Activated CD8-positive, alpha-beta T cell treated with anti-CD3 and anti-CD28 coated beads, Interleukin-2, amount 10 ng/mL, durations not matched to agents 7 days and 5 days (primary cell): ENCODE measurements around the gene ZC3H7B. TPM values are rescaled to one million over a fixed set of nuclear protein-coding genes. Genes with fewer than 3 reads are reported as not detected.
A peak's percentile ranks its signal among the peaks of the same experiment; 100 is the strongest.
"Not testable (repeated sequence)": the region's sequence is repeated elsewhere in the genome, so short reads cannot be mapped to it uniquely, and the experiment has no call there.

Experiments used
- ATAC-seq: fragments of 150-1000 bp; cut with Tn5 transposase; one replicate; pipeline ENCODE4 v1.10.0; 2021; ENCODE audit warnings: moderate library complexity
- CTCF ChIA-PET: fragments of 350-600 bp; sonication (Branson Sonifier 250); formaldehyde crosslinking; loops from one replicate; lab custom pipeline; 2021; ENCODE audit warnings: antibody characterized with exemption; lab: Charles Lee
- POLR2A ChIA-PET: fragments of 350-600 bp; sonication (Branson Sonifier 250); formaldehyde crosslinking; loops from one replicate; lab custom pipeline; 2021; ENCODE audit warnings: antibody characterized with exemption; lab: Charles Lee
- DNase-seq: peaks from one replicate; pipeline ENCODE4 v3.0.0-alpha.2; 2020
- H3K27ac Mint-ChIP-seq: one replicate; pipeline ENCODE4 v1.8.0; 2021; ENCODE audit warnings: mild to moderate bottlenecking, mixed read lengths
- H3K27me3 Mint-ChIP-seq: one replicate; pipeline ENCODE4 v1.8.0; 2021; ENCODE audit warnings: low read depth, mixed read lengths
- H3K36me3 Mint-ChIP-seq: one replicate; pipeline ENCODE4 v1.8.0; 2021; ENCODE audit warnings: low read depth, mixed read lengths
- H3K4me1 Mint-ChIP-seq: one replicate; pipeline ENCODE4 v1.8.0; 2021; ENCODE audit warnings: low read depth, mixed read lengths
- H3K4me3 Mint-ChIP-seq: one replicate; pipeline ENCODE4 v1.8.0; 2021; ENCODE audit warnings: mild to moderate bottlenecking, mixed read lengths
- H3K9me3 Mint-ChIP-seq: one replicate; pipeline ENCODE4 v1.8.0; 2022; ENCODE audit warnings: mixed read lengths; ENCODE audit not compliant: insufficient read depth
- total RNA-seq, 2 experiments: library from RNA; stranded (reverse); gene quantifications; one replicate each; pipeline ENCODE4 v1.2.3, GENCODE V29; 2021

ZC3H7B gene
- total RNA-seq, 2 experiments from 2014 or later: 48.4 to 50.8 TPM

GRCh38 chr22:41395531-41396240, 94.4 kb downstream of the ZC3H7B start:
- DNase-seq: no peak
- peaks cover 5% of the 10 kb centered on the region for H3K4me1 Mint-ChIP-seq
- H3K27me3 Mint-ChIP-seq: no peaks in the 10 kb centered on the region
- ATAC-seq: no peak
- H3K27ac Mint-ChIP-seq: no peak overlapping the region
- H3K36me3 Mint-ChIP-seq: no peaks in the 10 kb centered on the region
- H3K4me3 Mint-ChIP-seq: no peak overlapping the region
- no peaks in the 10 kb centered on the region for H3K9me3 Mint-ChIP-seq
- ChIA-PET POLR2A (no interaction called here), CTCF (interaction anchor here (1.7 kb wide), 1 partner anchor 8 kb away, joined by 6 read pairs; no protein-coding TSS in a partner anchor)

GRCh38 chr22:41397143-41397811, 96.0 kb downstream of the ZC3H7B start:
- no peaks in the 10 kb centered on the region for H3K36me3 Mint-ChIP-seq
- ATAC-seq: no peak
- peaks cover 5% of the 10 kb centered on the region for H3K4me1 Mint-ChIP-seq
- H3K4me3 Mint-ChIP-seq: no peak overlapping the region
- H3K27me3 Mint-ChIP-seq: no peaks in the 10 kb centered on the region
- no peak for DNase-seq
- H3K9me3 Mint-ChIP-seq: no peaks in the 10 kb centered on the region
- ChIA-PET CTCF (interaction anchor here (10.1 kb wide), 1 partner anchor 129 kb away, joined by 129 read pairs; no protein-coding TSS in a partner anchor), POLR2A (no interaction called here)
- H3K27ac Mint-ChIP-seq: no peak overlapping the region

DNA sequence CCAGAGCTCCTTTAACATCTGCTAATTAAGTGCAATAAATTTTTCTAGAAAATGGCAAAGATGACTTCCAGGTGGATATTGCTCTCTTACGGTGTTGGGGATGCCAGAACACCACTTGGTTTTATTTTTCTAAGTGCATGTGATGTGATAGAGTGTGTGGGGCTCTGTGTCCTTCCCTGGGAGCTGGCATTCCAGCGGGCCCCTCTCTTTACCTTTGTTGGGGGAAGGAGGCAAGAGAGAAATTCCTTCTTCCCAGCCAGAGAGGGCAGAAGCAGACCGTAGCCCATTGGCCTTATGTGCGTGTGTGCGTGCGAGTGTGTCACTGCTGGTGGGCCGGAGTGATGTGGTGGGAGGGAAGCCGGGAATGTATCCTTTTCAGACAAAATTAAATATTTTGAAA, 97.6 kb downstream of the ZC3H7B start:
- CTCF ChIA-PET: interaction anchor here (10.1 kb wide), 1 partner anchor 127 kb away, joined by 129 read pairs; no protein-coding TSS in a partner anchor
- no peaks in the 10 kb centered on the region for H3K27me3 Mint-ChIP-seq
- H3K27ac Mint-ChIP-seq: no peak overlapping the region
- DNase-seq (no peak), ATAC-seq (no peak)
- no peaks in the 10 kb centered on the region for H3K36me3 Mint-ChIP-seq
- H3K4me3 Mint-ChIP-seq: no peak overlapping the region
- POLR2A ChIA-PET: no interaction called here
- H3K4me1 Mint-ChIP-seq: peaks cover 9% of the 10 kb centered on the region
- H3K9me3 Mint-ChIP-seq: no peaks in the 10 kb centered on the region

DNA sequence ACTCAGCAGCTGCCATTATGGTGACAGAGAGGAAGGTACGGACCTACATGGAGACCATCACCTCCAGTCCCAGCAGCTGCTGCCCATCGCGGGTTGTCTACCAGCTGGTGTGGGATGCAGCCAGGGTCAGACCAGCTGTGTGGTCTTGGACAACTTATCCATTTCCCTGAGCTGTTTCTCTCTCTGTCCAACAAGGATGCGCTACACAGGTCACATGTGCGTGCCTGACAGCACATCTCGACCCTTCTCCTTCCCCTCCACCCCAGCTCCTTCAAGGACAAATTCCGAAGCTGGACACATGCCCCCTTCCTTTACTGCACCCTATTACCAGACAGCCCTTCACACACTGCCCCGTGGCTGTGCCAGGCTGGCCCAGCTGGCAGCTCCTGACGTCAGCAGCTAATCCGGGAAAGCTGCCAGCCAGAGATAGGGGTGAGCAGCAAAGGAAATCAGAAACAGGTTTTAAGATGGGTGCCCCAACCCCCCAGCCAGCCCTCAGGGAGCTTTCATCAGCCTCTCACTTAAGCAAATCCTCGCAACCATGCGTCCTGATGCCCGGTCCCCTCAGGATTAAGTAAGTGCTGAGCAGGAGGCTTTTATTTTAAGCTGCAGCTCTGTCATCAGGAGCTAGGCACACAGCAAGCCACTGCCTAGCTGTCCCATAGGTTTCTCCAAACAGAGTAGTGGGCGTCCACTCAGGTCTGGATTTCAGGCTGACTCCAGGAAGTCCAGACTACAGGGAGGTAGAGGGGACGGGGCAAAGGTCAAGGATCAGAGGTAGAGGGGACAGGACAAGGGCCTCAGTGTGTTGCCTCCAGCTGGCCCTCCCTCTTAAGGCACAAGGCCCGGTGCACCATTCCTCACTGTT, 100.7 kb downstream of the ZC3H7B start:
- ATAC-seq (no peak), DNase-seq (no peak)
- Mint-ChIP-seq H3K27me3 (no peaks in the 10 kb centered on the region), H3K4me3 (no peak overlapping the region), H3K36me3 (no peaks in the 10 kb centered on the region), H3K9me3 (no peaks in the 10 kb centered on the region), H3K27ac (no peak overlapping the region), H3K4me1 (peaks cover 19% of the 10 kb centered on the region)
- ChIA-PET CTCF (interaction anchor here (1.0 to 10.1 kb wide), 8 partner anchors 43 to 131 kb away, joined by 4 to 129 read pairs (median 10); partner anchors contain the start of genes ACO2 and PHF5A), POLR2A (interaction anchor here (1.4 to 2.8 kb wide), 2 partner anchors 67 to 116 kb away, joined by 3 to 9 read pairs; partner anchors contain the start of genes ACO2 and PHF5A)

GRCh38 chr22:41402851-41403250, 101.5 kb downstream of the ZC3H7B start:
- not testable (repeated sequence) for ATAC-seq, H3K27me3 Mint-ChIP-seq, H3K4me3 Mint-ChIP-seq, H3K36me3 Mint-ChIP-seq, H3K27ac Mint-ChIP-seq, H3K9me3 Mint-ChIP-seq, DNase-seq
- CTCF ChIA-PET: interaction anchor here (1.1 to 10.1 kb wide), 14 partner anchors 10 to 130 kb away, joined by 3 to 129 read pairs (median 10); partner anchors contain the start of genes ACO2 and PHF5A
- POLR2A ChIA-PET: interaction anchor here (1.0 to 2.8 kb wide), 4 partner anchors 43 to 116 kb away, joined by 3 to 15 read pairs (median 6); partner anchors contain the start of genes ACO2, PHF5A and TOB2
- peaks cover 19% of the 10 kb centered on the region for H3K4me1 Mint-ChIP-seq

GRCh38 chr22:41403532-41404318, 102.4 kb downstream of the ZC3H7B start:
- peak overlapping the region; percentile 35 for H3K27ac Mint-ChIP-seq
- H3K4me1 Mint-ChIP-seq: peaks cover 15% of the 10 kb centered on the region
- ATAC-seq (peak; percentile 99), DNase-seq (peak; percentile 91)
- H3K4me3 Mint-ChIP-seq: no peak overlapping the region
- no peaks in the 10 kb centered on the region for H3K9me3 Mint-ChIP-seq
- ChIA-PET POLR2A (interaction anchor here (0.6 to 2.8 kb wide), 10 partner anchors 22 to 414 kb away, joined by 3 to 15 read pairs (median 3); partner anchors contain the start of genes ACO2, PHF5A, RANGAP1 and TEF), CTCF (interaction anchor here (0.6 to 10.1 kb wide), 46 partner anchors 9 to 481 kb away, joined by 3 to 129 read pairs (median 4); partner anchors contain the start of genes ACO2, PHF5A, PMM1 and POLR3H)
- H3K36me3 Mint-ChIP-seq: no peaks in the 10 kb centered on the region
- no peaks in the 10 kb centered on the region for H3K27me3 Mint-ChIP-seq

- Mint-ChIP-seq H3K27ac (peak overlapping the region; percentile 61), H3K4me1 (peaks cover 18% of the 10 kb centered on the region), H3K4me3 (no peak overlapping the region), H3K36me3 (no peaks in the 10 kb centered on the region), H3K9me3 (no peaks in the 10 kb centered on the region), H3K27me3 (no peaks in the 10 kb centered on the region)
- no peak for ATAC-seq
- ChIA-PET CTCF (interaction anchor here (2.3 to 10.1 kb wide), 4 partner anchors 40 to 120 kb away, joined by 25 to 129 read pairs (median 49); partner anchors contain the start of gene TOB2), POLR2A (interaction anchor here (0.6 kb wide), 1 partner anchor 42 kb away, joined by 3 read pairs; no protein-coding TSS in a partner anchor)
- no peak for DNase-seq
Observed at GRCh38 chr22:41405588-41405987, 104.3 kb downstream of the ZC3H7B start.

DNA sequence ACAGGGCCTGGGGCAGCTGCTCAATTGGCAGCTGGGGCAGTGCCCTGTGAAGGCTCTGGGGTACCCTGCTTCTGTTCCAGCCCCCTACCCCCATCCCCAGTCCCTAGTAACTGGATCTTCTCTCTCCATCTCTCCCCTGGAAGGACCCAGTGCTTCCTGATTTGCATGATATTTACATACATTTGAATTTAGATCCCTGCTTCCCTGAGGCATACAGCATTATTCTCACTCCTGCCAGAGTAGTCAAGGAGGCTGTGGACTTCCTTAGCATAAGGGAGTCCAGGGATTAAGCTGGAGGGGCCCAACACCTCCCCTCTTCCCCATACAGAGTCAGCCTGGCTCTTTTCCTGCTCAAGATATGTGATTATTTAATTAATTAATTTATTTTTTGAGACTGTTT, 105.1 kb downstream of the ZC3H7B start:
- no peaks in the 10 kb centered on the region for H3K9me3 Mint-ChIP-seq
- H3K4me1 Mint-ChIP-seq: peaks cover 23% of the 10 kb centered on the region
- no peak for DNase-seq
- no peak overlapping the region for H3K4me3 Mint-ChIP-seq
- CTCF ChIA-PET: interaction anchor here (1.1 to 10.1 kb wide), 2 partner anchors 63 to 119 kb away, joined by 3 to 129 read pairs; partner anchors contain the start of gene ACO2
- H3K27ac Mint-ChIP-seq: no peak overlapping the region
- POLR2A ChIA-PET: interaction anchor here (1.5 kb wide), 1 partner anchor 40 kb away, joined by 5 read pairs; the partner anchor contains the start of gene TOB2
- ATAC-seq: no peak
- no peaks in the 10 kb centered on the region for H3K27me3 Mint-ChIP-seq
- H3K36me3 Mint-ChIP-seq: no peaks in the 10 kb centered on the region

GRCh38 chr22:41407433-41407832, 106.1 kb downstream of the ZC3H7B start:
- DNase-seq: no peak
- H3K9me3 Mint-ChIP-seq: no peaks in the 10 kb centered on the region
- H3K4me3 Mint-ChIP-seq: no peak overlapping the region
- no peak overlapping the region for H3K27ac Mint-ChIP-seq
- ChIA-PET CTCF (interaction anchor here (1.1 to 10.1 kb wide), 2 partner anchors 62 to 118 kb away, joined by 3 to 129 read pairs; partner anchors contain the start of gene ACO2), POLR2A (interaction anchor here (1.5 kb wide), 1 partner anchor 39 kb away, joined by 5 read pairs; the partner anchor contains the start of gene TOB2)
- H3K4me1 Mint-ChIP-seq: peaks cover 32% of the 10 kb centered on the region
- ATAC-seq: no peak
- no peaks in the 10 kb centered on the region for H3K36me3 Mint-ChIP-seq
- no peaks in the 10 kb centered on the region for H3K27me3 Mint-ChIP-seq

- H3K27ac Mint-ChIP-seq: no peak overlapping the region
- CTCF ChIA-PET: interaction anchor here (0.8 kb wide), 1 partner anchor 92 kb away, joined by 3 read pairs; no protein-coding TSS in a partner anchor
Observed at GRCh38 chr22:41408665-41409064, 107.3 kb downstream of the ZC3H7B start.

More at GRCh38 chr22:41408665-41409064, 107.3 kb downstream of the ZC3H7B start:
- ATAC-seq (no peak), DNase-seq (no peak)
- Mint-ChIP-seq H3K9me3 (no peaks in the 10 kb centered on the region), H3K4me1 (peaks cover 34% of the 10 kb centered on the region), H3K36me3 (no peaks in the 10 kb centered on the region), H3K27me3 (no peaks in the 10 kb centered on the region), H3K4me3 (no peak overlapping the region)
- POLR2A ChIA-PET: no interaction called here
